ENCODE measurements around the gene MAD1L1. TPM values are rescaled to one million over a fixed set of nuclear protein-coding genes. Genes with fewer than 3 reads are reported as not detected.

MAD1L1 gene
- total RNA-seq, 4 donors from 2014 or later = 18.4 to 39.1 (median 25.7) TPM

DNA sequence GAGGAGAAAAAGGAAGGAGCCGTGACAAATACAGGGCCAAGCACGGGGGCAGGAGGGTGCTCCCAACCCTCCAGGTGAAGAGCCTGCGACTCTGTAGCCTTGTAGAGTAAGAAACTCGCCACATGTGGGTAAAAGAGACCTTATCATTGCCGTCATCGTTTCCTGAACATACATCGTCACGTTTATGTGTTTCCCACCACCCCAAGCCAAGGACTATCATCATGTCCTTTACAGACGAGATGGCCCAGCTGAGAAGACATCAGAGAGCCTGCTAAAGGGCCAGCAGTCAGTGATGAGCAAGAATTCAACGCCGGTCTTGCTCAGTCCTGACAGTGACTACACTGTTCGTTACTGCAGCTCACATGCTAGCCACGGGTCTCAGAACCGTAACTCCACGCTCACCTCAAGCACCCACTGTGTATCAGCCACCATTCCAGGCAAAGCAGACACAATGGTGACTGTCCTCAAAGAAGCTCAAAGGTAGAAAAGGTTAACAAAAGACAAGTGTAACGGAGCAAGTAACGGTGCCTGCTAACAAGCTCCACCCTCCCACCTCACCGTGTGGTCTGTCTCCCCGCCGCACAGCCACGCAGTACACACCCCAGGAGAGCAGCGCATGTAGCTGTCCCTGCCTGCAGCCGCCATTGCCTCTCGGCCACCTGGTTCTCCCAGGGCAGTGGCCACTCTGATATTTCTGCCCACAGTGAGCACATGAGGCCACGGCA is 147.8 kb downstream of the MAD1L1 start:
- TF ChIP-seq CTCF (IDR thresholded peaks at IDR 0.05) = no peak
- no peak for DNase-seq (ENCODE audit: low spot score)
- ATAC-seq (ENCODE audit: low FRiP score) = no peak

GRCh38 chr7:2084331-2084730 is 148.4 kb downstream of the MAD1L1 start:
- no peak for TF ChIP-seq CTCF (IDR thresholded peaks at IDR 0.05)
- no peak for ATAC-seq (ENCODE audit: low FRiP score)
- DNase-seq (ENCODE audit: low spot score) = no peak

DNA sequence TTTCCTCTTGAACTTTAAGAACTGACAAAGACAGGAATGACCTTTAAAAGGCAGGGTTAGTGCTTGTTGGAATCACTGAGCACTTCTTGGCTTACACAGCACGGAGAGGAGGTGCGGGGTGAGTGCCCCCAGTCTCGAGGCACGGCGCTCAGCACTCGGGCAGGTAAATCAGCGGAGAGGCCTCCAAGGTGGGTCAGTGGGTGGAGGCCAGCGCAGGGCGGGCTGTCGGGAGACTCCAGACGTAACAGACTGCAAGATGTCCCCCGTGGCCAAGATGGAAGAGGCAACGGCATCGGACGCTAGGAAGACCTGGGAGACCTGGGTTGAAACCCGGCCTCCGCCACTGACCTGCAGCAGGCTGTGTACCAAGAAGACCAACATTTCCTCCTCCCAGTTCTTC is 149.4 kb downstream of the MAD1L1 start:
- DNase-seq (ENCODE audit: low spot score) (no peak), ATAC-seq (ENCODE audit: low FRiP score) (no peak)
- TF ChIP-seq CTCF (IDR thresholded peaks at IDR 0.05) = no peak

GRCh38 chr7:2082139-2082998 is 150.4 kb downstream of the MAD1L1 start:
- TF ChIP-seq CTCF (IDR thresholded peaks at IDR 0.05) = no peak
- ATAC-seq (ENCODE audit: low FRiP score) = no peak
- no peak for DNase-seq (ENCODE audit: low spot score)

DNA sequence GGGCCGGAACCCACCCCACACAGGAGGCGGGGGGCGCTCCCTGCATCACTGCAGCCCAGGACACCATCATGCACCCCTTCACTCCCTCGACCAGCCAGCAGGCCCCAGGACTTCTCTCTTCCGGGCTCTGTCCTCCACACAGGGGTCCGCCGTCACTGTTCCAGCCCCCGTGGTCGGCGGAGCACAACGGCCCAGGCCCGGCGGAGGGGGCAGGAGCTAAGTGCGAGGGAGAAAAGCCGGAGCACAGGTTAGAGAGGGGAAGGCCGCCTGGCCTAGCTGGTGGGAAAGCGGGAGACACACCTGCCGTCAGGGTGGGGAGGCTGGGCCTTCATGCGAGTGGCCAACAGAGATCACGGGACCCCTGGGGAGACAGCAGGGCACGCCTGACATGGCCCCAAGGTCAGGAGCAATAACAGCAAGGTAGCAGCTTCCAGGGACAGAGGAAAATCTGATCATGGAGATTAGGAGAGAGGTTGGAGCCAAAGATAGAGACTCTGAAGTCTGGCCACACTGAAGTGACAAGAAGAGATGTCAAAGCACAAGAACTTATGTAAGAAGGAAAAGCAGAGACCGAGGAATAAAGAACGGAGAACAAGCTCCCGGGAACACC is 151.1 kb downstream of the MAD1L1 start:
- DNase-seq (ENCODE audit: low spot score) = no peak
- no peak for TF ChIP-seq CTCF (IDR thresholded peaks at IDR 0.05)
- ATAC-seq (ENCODE audit: low FRiP score) = no peak

GRCh38 chr7:2080477-2080876 is 152.3 kb downstream of the MAD1L1 start:
- ATAC-seq (ENCODE audit: low FRiP score) = no peak
- no peak for TF ChIP-seq CTCF (IDR thresholded peaks at IDR 0.05)
- DNase-seq (ENCODE audit: low spot score) = no peak
